GM18508 (cell line): ENCODE data around the gene SRGAP3.

ENCODE experiments used
- ATAC-seq: cut with Tn5 transposase; IDR thresholded peaks from one replicate; pipeline ENCODE4 v1.9.1; 2021; ENCODE audit warnings: moderate number of reproducible peaks; ENCODE audit not compliant: insufficient read depth, unreplicated experiment

SRGAP3 gene

DNA sequence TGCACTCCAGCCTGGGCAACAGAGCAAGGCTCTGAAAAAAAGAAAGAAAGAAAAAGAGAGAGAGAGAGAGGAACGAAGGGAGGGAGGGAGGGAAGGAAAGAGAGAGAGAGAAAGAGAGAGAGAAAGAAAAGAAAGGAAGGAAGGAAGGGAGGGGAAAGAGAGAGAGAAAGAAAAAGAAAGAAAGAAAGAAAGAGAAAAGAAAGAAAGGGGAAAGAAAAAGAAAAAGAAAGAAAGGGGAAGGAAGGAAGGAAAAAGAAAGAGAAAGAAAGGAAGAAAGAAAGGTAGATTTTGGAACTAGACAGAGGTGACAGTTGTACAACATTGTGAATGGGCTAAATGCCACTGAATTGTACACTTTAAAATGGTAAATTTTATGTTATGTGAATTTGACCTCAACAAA, 5.3 kb upstream of the SRGAP3 start:
- ATAC-seq, result no peak

- ATAC-seq, result no peak
These were observed 3.9 kb upstream of the SRGAP3 start for GRCh38 chr3:9253327-9253726.

DNA sequence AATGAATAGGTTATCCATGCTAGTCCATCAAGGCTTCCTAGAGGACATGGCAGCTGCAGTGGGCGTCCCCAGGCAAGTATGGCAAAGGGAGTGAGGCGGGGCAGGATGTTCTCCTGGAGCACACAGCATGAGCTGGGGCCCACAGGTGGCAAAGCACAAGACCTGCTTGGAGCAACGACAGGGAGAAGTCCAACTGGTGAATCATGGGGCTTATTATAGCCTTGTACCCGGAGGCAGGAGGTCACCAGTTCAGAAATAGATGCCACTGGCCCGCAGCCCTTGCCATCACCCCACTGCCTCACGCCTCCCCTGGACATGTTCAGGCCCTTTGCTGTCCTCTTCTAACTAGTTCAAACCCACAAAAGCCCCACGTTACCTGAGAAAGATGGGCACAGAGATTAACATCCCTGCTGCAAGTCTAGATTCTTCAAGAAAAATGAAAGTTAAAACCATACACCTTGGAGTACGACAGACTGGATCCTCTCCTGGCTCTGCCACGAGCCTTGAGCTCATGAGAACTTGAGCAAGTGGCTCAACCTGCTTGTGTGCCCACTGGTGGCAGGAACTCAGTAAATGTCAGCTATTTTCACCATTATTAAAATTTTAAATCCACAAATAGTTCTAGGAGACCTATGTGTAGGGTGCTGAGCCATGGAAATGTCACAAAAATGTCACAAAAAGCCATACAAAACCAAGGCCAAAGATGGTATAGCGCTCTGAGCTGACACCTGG, 1.8 kb upstream of the SRGAP3 start:
- ATAC-seq, result no peak

DNA sequence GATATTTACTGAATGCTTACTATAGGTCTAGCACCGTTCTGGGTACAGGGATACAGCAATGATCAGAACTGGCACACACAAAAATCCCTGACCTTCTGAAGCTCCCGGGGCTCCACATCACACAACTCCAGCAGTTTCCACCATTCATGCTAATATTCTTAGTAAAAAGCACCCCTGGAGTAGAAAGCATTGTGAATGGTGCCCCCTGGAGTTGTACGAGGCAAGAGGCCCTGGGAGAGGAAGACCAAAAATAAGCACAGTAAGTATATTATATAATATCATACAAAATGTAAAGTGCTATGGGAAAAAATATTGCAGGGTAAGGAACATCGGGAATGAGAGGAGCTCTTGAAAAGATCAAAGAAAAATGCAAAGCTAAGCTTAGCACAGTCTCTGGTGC, 790 bp upstream of the SRGAP3 start:
- ATAC-seq, result no peak

DNA sequence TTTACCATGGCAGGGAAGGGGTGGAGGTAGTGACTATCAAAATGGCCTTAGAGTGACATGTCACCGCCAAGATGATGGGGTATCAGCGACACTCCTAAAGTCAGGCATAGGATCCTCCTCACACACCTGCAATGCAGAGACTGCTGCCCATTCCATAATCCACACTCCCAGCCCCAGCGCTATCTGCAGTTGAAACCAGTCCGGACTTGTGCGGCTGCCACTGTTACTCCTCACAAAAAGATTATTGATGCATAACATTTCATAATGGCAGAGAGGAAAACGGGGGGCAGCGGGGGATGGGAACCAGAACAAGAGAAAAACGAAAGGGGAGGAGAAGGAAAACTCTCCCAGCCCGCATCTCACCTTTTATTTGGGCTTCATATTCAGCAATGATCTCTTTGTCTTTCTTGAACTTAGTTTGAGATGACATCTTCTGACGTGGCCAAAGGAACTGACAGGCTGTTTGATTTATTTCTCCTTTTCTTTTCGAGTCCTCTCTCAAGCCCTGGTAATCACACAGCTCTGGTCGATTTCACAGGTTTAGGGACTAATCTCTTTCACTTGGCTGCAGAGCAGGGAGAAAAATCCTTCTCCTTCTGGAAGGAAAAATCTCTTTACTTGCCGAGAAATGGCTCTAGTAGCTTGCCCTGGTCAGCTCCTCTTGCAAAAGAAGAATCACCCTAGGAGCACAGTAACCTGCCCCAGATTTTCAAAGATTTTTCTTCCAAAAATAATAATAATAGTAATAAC, 749 bp downstream of the SRGAP3 start:
- ATAC-seq, result no peak

DNA sequence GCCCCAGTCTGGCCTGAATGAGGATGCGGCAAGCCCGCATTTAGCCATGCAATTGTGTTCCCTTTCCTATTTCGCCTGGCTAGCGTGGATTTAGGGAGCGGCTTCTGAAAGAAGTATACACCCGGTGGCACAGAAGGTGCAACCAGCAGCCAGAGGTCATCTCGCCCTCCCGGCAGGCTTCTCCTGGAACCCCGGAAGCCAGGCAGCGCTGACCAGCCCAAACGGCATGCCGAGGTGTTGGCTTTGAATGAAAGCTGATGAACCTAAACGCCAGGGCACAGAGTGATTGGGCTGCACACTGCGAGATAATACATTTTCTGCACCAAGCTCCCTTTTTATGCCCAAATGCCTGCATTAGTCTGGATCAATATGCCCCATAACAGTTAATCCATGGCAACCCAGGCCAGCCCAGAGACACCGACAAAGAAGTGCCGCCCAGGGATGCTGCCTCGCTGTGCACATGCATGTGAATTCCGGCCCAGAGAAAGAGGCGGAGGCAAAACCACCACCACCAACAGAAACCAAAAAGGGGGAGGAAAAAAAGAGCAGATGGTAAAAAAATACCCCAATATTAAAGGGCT, 1.4 kb downstream of the SRGAP3 start:
- no peak for ATAC-seq

DNA sequence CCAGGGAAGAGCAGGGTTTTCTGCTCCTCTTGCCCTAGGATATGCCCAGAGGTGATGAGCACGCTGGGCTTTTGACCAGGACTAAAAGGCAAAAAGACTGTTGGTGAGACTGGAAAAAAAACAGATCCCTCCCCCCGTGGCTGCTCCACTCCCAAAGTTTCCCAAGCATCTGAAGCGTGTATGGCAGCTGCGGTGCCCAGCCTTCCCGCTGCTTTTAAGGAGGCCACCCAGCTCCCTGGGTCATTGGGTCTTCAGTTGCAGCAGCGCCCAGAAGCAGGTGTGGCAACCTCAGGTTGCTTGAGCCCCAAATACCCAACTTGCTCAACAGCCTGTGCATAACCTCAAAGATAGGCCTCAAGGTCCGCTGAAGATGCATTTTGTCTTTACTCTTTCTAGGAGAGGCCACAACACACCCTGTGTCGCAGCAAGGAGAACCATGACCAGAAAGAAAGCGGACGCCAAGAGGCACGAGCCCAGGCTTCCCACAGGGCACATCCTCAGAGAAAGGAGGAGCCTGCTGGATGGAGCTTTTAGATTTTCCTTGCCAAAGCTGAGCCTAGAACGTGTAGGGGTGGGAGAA, 2.0 kb downstream of the SRGAP3 start:
- ATAC-seq, result no peak

- ATAC-seq, result no peak
These were observed 3.3 kb downstream of the SRGAP3 start for GRCh38 chr3:9246189-9246588.

- no peak for ATAC-seq
These were observed 4.8 kb downstream of the SRGAP3 start for GRCh38 chr3:9244495-9245183.

GRCh38 chr3:9241956-9242355, 7.5 kb downstream of the SRGAP3 start:
- ATAC-seq, result no peak

GRCh38 chr3:9239680-9240079, 9.8 kb downstream of the SRGAP3 start:
- no peak for ATAC-seq

GRCh38 chr3:9238721-9239295, 10.6 kb downstream of the SRGAP3 start:
- ATAC-seq, result no peak

GRCh38 chr3:9238276-9238675, 11.2 kb downstream of the SRGAP3 start:
- no peak for ATAC-seq

- ATAC-seq, result no peak
These were observed 15.4 kb downstream of the SRGAP3 start for GRCh38 chr3:9233814-9234600.

DNA sequence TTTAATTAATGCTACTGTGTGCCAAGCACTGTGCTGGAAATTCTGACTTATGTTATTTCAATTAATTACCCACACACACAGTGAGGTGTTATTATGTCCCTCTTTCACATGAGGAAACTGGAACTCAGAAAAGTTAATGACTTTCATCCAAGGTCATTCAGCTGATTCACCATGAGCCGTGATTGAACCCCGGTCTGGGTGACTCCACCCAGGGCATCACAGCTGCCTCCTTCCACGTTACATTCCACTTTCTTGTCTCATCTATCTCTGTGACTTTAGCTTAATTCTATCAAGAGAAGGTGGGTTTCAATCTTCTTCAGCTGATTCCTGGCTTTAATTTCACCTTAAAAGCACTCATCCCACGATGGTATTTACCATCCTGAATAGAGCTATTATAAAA, 16.3 kb downstream of the SRGAP3 start:
- no peak for ATAC-seq

DNA sequence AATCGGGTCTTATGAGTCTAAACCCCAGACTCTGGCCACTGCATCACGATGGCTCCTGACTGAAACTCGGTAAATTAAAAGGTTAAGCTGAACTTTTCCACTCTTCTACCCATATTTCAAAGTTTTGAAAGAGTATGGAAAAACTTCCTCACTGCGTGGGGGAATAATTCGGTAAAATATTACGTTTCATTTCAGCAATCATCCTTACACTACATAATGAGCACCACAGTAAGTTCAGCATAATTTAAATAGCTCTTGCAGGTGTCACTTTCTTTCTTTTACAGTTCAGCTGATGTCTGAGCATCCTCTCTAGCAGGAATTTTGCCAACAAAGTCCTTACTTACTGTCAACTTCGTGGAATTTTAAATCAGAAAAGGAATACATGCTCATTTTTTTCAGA, 17.5 kb downstream of the SRGAP3 start:
- ATAC-seq, result no peak

DNA sequence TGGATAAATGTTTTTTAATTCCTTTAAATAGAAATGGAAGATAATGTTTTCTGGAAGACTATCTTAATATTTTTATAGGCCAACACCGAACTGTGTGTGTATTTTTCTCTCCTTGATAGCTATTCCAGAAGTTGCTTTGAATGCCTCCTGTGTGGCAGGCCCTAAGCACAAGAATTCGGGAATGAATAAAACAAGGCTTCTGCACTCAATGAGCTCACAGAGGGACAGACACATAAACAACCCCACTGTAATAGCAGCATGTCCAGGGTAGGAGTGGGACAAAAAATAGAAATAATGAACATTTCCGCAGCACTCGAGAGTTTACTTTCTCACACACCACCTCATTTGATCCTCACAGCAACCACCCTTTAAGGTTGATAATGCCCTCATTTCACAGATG, 18.0 kb downstream of the SRGAP3 start:
- no peak for ATAC-seq

DNA sequence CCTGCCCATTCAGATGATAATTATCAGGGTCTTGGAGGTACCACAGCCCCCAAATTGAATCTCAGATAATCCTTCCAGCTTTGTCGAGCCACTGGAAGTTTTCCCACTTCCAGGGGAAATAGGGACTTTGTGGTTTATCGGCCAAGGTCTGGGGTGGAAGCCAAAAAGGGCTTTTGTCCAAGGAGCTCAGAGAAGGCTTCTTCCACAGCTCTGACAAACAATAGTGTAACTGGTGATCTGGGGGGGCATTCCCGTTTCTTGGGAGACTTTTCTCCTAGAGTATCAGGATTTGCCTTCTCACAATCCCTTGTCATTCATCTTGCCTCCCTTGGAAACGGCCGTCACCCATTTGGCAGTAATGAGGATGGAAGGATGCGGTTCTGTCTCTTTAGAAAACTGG, 18.4 kb downstream of the SRGAP3 start:
- no peak for ATAC-seq

DNA sequence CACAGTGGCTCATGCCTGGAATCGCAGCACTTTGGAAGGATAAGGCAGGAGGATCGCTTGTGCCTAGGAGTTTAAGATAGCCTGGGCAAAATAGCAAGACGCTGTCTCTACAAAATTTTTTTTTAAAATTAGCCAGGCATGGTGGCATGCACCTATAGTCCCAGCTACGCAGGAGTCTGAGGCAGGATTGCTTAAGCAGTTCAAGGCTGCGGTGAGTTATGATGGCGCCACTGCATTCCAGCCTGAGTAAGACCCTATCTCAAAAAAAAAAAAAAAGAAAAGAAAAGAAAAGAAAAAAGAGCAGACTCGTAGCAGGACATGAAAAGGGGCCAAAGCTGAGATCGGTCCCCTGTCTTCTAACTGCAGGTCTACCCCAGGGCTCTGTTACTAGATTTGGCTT, 18.9 kb downstream of the SRGAP3 start:
- no peak for ATAC-seq

- no peak for ATAC-seq
These were observed 19.6 kb downstream of the SRGAP3 start for GRCh38 chr3:9229879-9230278.
